ENCODE measurements around the gene MRPS18A.
A peak's percentile ranks its signal among the peaks of the same experiment; 100 is the strongest.
"Not testable (repeated sequence)": the region's sequence is repeated elsewhere in the genome, so short reads cannot be mapped to it uniquely, and the experiment has no call there.

Gene MRPS18A

GRCh38 chr6:43671801-43672690, 15.5 kb downstream of the MRPS18A start:
- no peak for DNase-seq (ENCODE audit: extremely low read depth in 1 of 2, low read depth in 1 of 2)

GRCh38 chr6:43671011-43671800, 16.4 kb downstream of the MRPS18A start:
- no peak for DNase-seq (ENCODE audit: extremely low read depth in 1 of 2, low read depth in 1 of 2)

GRCh38 chr6:43670623-43670986, 17.0 kb downstream of the MRPS18A start:
- DNase-seq (ENCODE audit: extremely low read depth in 1 of 2, low read depth in 1 of 2) = no peak

GRCh38 chr6:43669922-43670622, 17.5 kb downstream of the MRPS18A start:
- DNase-seq (ENCODE audit: extremely low read depth in 1 of 2, low read depth in 1 of 2) = no peak

- no peak for DNase-seq (ENCODE audit: extremely low read depth in 1 of 2, low read depth in 1 of 2)
Observed at GRCh38 chr6:43669050-43669921, 18.3 kb downstream of the MRPS18A start.

GRCh38 chr6:43668151-43669028, 19.2 kb downstream of the MRPS18A start:
- DNase-seq (ENCODE audit: extremely low read depth in 1 of 2, low read depth in 1 of 2) = peak in 1 of 2 donors; percentile 10

GRCh38 chr6:43667245-43668150, 20.1 kb downstream of the MRPS18A start:
- DNase-seq (ENCODE audit: extremely low read depth in 1 of 2, low read depth in 1 of 2) = peak; percentile 33 to 72

GRCh38 chr6:43666196-43666920, 21.2 kb downstream of the MRPS18A start:
- DNase-seq (ENCODE audit: extremely low read depth in 1 of 2, low read depth in 1 of 2) = no peak

GRCh38 chr6:43665376-43665775, 22.2 kb downstream of the MRPS18A start:
- DNase-seq (ENCODE audit: extremely low read depth in 1 of 2, low read depth in 1 of 2) = no peak

GRCh38 chr6:43662948-43663347, 24.6 kb downstream of the MRPS18A start:
- not testable (repeated sequence) for DNase-seq (ENCODE audit: extremely low read depth in 1 of 2, low read depth in 1 of 2)

GRCh38 chr6:43658161-43658560, 29.4 kb downstream of the MRPS18A start:
- DNase-seq (ENCODE audit: extremely low read depth in 1 of 2, low read depth in 1 of 2) = no peak

GRCh38 chr6:43657221-43657802, 30.3 kb downstream of the MRPS18A start:
- DNase-seq (ENCODE audit: extremely low read depth in 1 of 2, low read depth in 1 of 2) = no peak

- not testable (repeated sequence) for DNase-seq (ENCODE audit: extremely low read depth in 1 of 2, low read depth in 1 of 2)
Observed at GRCh38 chr6:43652822-43653221, 34.8 kb downstream of the MRPS18A start.

GRCh38 chr6:43648248-43648647, 39.3 kb downstream of the MRPS18A start:
- no peak for DNase-seq (ENCODE audit: extremely low read depth in 1 of 2, low read depth in 1 of 2)

GRCh38 chr6:43647613-43648012, 40.0 kb downstream of the MRPS18A start:
- no peak for DNase-seq (ENCODE audit: extremely low read depth in 1 of 2, low read depth in 1 of 2)

- DNase-seq (ENCODE audit: extremely low read depth in 1 of 2, low read depth in 1 of 2) = no peak
Observed at GRCh38 chr6:43645613-43645964, 42.0 kb downstream of the MRPS18A start.

GRCh38 chr6:43644940-43645612, 42.5 kb downstream of the MRPS18A start, which contains the start of gene RSPH9:
Gene RSPH9 (plus strand): TSS chr6:43645036. CDS start chr6:43645099, 63 bp downstream.
- DNase-seq (ENCODE audit: extremely low read depth in 1 of 2, low read depth in 1 of 2) = peak in 1 of 2 donors; percentile 51
